Measurements from ENCODE around the gene PDE6B. TPM values are rescaled to one million over a fixed set of nuclear protein-coding genes. Genes with fewer than 3 reads are reported as not detected.

Gene PDE6B
- total and polyA plus RNA-seq, 2 of the 13 experiments (the other 11 are each of a cell fraction or from before 2014, with no cell fraction given): 0.38 to 0.40 TPM

DNA sequence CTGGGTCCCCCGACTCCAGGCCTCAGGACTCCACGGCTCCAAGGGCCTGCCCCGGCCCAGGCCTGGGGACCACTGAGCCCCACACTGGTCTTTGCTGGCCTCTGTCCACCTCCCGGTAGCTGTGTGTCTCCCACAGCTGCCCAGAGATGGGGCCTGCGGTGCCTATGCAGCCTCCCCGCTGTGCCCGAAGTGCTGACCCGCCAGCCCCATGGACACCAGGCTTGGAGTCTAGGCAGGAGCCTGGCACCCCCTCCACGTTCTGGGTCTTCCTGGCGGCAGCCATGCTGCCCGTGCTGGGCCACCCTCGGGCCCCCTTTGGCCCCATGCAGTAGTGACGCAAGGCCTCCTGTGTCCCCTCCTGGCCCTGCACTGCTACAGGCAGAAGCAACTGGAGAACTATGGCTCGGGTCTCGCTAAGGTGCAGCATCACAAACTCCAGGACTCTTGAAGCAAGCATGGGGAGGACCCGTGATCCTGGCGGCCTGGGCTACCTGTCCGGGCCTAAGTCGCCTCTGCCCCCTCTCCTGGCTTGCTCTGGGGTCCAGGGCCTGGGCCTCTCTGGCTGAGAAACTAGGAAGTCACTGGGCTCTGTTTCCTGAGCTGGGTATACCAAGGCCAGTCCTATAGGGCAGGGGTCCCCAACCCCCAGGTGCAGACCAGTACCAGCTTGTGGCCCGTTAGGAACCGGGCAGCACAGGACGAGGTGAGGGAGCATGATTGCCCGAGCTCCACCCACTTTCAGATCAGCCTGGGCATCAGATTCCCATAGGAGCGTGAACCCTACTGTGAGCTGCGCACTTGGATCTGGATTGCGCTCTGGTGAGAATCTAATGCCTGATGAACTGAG, 49.9 kb downstream of the PDE6B start (continued):
- peak; percentile 70 for TF ChIP-seq PATZ1 (CRISPR knock-in tag; IDR thresholded peaks at IDR 0.05)
- no peak; the same call in 1 of the 2 replicates for TF ChIP-seq ZBTB3 (CRISPR knock-in tag; IDR thresholded peaks at IDR 0.05; ENCODE audit: borderline replicate concordance, low read depth)
- peak; percentile 81 for TF ChIP-seq ZFX (CRISPR knock-in tag; IDR thresholded peaks at IDR 0.05; ENCODE audit: low read depth)
- no peak for TF ChIP-seq CREB3 (CRISPR knock-in tag; IDR thresholded peaks at IDR 0.05)
- peak; percentile 27; the same call in 1 of the 2 replicates for TF ChIP-seq ZBTB33 (CRISPR knock-in tag; IDR thresholded peaks at IDR 0.05)
- TF ChIP-seq ZNF710 (CRISPR knock-in tag; IDR thresholded peaks at IDR 0.05; ENCODE audit: borderline replicate concordance): 0 out of 2 replicates have a peak, but pooled peaks have one; percentile 14
- peak; percentile 8; the same call in 1 of the 2 replicates for TF ChIP-seq ZNF746 (CRISPR knock-in tag; IDR thresholded peaks at IDR 0.05)
- TF ChIP-seq ZNF333 (CRISPR knock-in tag; IDR thresholded peaks at IDR 0.05; ENCODE audit: borderline replicate concordance): no peak
- peak; percentile 39; the same call in 1 of the 2 replicates for TF ChIP-seq POGK (CRISPR knock-in tag; conservative IDR thresholded peaks at IDR 0.05)
- TF ChIP-seq RXRA (CRISPR knock-in tag; IDR thresholded peaks at IDR 0.05): no peak; the same call in 1 of the 2 replicates
- no peak for TF ChIP-seq ZKSCAN1 (IDR thresholded peaks at IDR 0.05; ENCODE audit: low read length)
- TF ChIP-seq MBD4 (IDR thresholded peaks at IDR 0.05; ENCODE audit: borderline replicate concordance, low read length): no peak
- TF ChIP-seq ZNF121 (CRISPR knock-in tag; IDR thresholded peaks at IDR 0.05): no peak
- TF ChIP-seq MZF1 (CRISPR knock-in tag; IDR thresholded peaks at IDR 0.05; ENCODE audit: borderline replicate concordance): no peak
- no peak for TF ChIP-seq ZNF337 (CRISPR knock-in tag; IDR thresholded peaks at IDR 0.05; ENCODE audit: borderline replicate concordance, low read depth)
- no peak for TF ChIP-seq YEATS4 (CRISPR knock-in tag; IDR thresholded peaks at IDR 0.05; ENCODE audit: borderline replicate concordance)
- TF ChIP-seq AGO2 (optimal IDR thresholded peaks at IDR 0.05; ENCODE audit: low read depth, low read length): peak; percentile 74
